Esophagus muscularis mucosa (tissue), 3 donors: Measurements from ENCODE around the gene TMOD3.

Source experiments
- CTCF ChIP-seq, 3 experiments: fragments of 200-600 bp in 2 of 3; fragments of 450-650 bp in 1 of 3; sonication (generic) in 2 of 3; IDR thresholded peaks; one replicate each; pipeline ENCODE4 v1.5.1; 2017 to 2019; ENCODE audit warnings: antibody characterized with exemption in 3 of 3, mild to moderate bottlenecking in 2 of 3, moderate library complexity in 1 of 3
- POLR2A ChIP-seq: fragments of 450-650 bp; IDR thresholded peaks from one replicate; pipeline ENCODE4 v1.6.1; 2017; ENCODE audit warnings: antibody characterized with exemption, moderate library complexity, mild to moderate bottlenecking, low read depth

- no peak for TF ChIP-seq POLR2A
- no peak for TF ChIP-seq CTCF (IDR thresholded peaks at IDR 0.05)
Observed at GRCh38 chr15:51844747-51845426, 15.4 kb downstream of the TMOD3 start.
